Endothelial cell of umbilical vein (primary cell): ENCODE data around the gene ZNF586. TPM values are rescaled to one million over a fixed set of nuclear protein-coding genes. Genes with fewer than 3 reads are reported as not detected.

ENCODE experiments used
- BruUV-seq: library from RNA; stranded (reverse); fragments of 400-500 nt; replicated peaks from 2 replicates; lab custom pipeline; 2021; lab: Mats Ljungman, UMichigan
- CTCF ChIA-PET: fragments of 300-600, 350-600 bp; sonication (Branson Sonifier 250); formaldehyde crosslinking; loops from one replicate; lab custom pipeline; 2021; ENCODE audit warnings: antibody characterized with exemption, inconsistent platforms; lab: Charles Lee
- POLR2A ChIA-PET: fragments of 300-600, 350-600 bp; sonication (Branson Sonifier 250); formaldehyde crosslinking; loops from one replicate; lab custom pipeline; 2021; ENCODE audit warnings: antibody characterized with exemption, inconsistent platforms; lab: Charles Lee
- DNase-seq: peaks from one replicate; pipeline ENCODE4 v3.0.0-alpha.2; 2011; ENCODE audit warnings: low read depth, low spot score
- FAIRE-seq: peaks from 2 replicates; lab custom pipeline; 2011; peaks lifted over from hg19 to GRCh38; lab: Jason Lieb, UNC
- H2AFZ ChIP-seq: 2 replicates; pipeline ENCODE4 v1.6.0; 2012; ENCODE audit warnings: low read depth, low read length, control low read depth, inconsistent platforms
- H3K27ac ChIP-seq: 2 replicates; pipeline ENCODE4 v1.5.1; 2011; ENCODE audit warnings: low read depth, mild to moderate bottlenecking, control low read depth, low read length, moderate library complexity; ENCODE audit not compliant: insufficient read depth
- H3K27me3 ChIP-seq, 2 experiments: 2 replicates each; pipeline versions ENCODE4 v1.6.0 to v1.6.1; 2011; ENCODE audit warnings: low read length in 2 of 2, mixed read lengths in 1 of 2; ENCODE audit not compliant: control insufficient read depth in 2 of 2, insufficient read depth in 2 of 2
- H3K36me3 ChIP-seq, 2 experiments: 2 replicates in 1 of 2; 3 replicates in 1 of 2; pipeline ENCODE4 v1.5.1; 2011; ENCODE audit warnings: low read length in 2 of 2, mild to moderate bottlenecking in 1 of 2, moderate library complexity in 1 of 2; ENCODE audit not compliant: control insufficient read depth in 2 of 2, insufficient read depth in 2 of 2; ENCODE audit errors: extremely low read depth in 1 of 2
- H3K4me1 ChIP-seq: 3 replicates; pipeline ENCODE4 v1.5.1; 2011; ENCODE audit warnings: mild to moderate bottlenecking, low read length; ENCODE audit not compliant: control insufficient read depth, insufficient read depth; ENCODE audit errors: extremely low read depth
- H3K4me2 ChIP-seq: 2 replicates; pipeline ENCODE4 v1.6.1; 2011; ENCODE audit warnings: low read length, control low read depth, mixed read lengths; ENCODE audit not compliant: insufficient read depth
- H3K4me3 ChIP-seq, 3 experiments: fragments of 200-600 bp in 1 of 3; sonication (generic), shearing (Covaris generic) in 1 of 3; replicated peaks in 1 of 3; 2 replicates each; pipeline ENCODE4 v1.5.1; 2011 to 2016; ENCODE audit warnings: control low read depth in 3 of 3, low read length in 3 of 3, mild to moderate bottlenecking in 2 of 3, inconsistent platforms in 1 of 3, low read depth in 1 of 3, moderate library complexity in 1 of 3; ENCODE audit not compliant: insufficient read depth in 1 of 3
- H3K79me2 ChIP-seq: 2 replicates; pipeline ENCODE4 v1.6.0; 2012; ENCODE audit warnings: low read length, inconsistent platforms; ENCODE audit not compliant: control insufficient read depth, insufficient read depth
- H3K9ac ChIP-seq: replicated peaks from 2 replicates; pipeline ENCODE3; 2011; ENCODE audit warnings: low read length, control low read depth; ENCODE audit not compliant: insufficient read depth; ENCODE audit errors: extremely low read depth
- H3K9me1 ChIP-seq: replicated peaks from 3 replicates; pipeline ENCODE4 v1.6.0; 2011; ENCODE audit warnings: mild to moderate bottlenecking, low read length; ENCODE audit not compliant: control insufficient read depth, insufficient read depth; ENCODE audit errors: extremely low read depth
- H3K9me3 ChIP-seq: replicated peaks from 2 replicates; pipeline ENCODE4 v1.5.1; 2012; ENCODE audit warnings: low read length, inconsistent platforms; ENCODE audit not compliant: control insufficient read depth, insufficient read depth
- H4K20me1 ChIP-seq: replicated peaks from 2 replicates; pipeline ENCODE3; 2011; ENCODE audit warnings: mild to moderate bottlenecking, low read length; ENCODE audit not compliant: control insufficient read depth, insufficient read depth; ENCODE audit errors: extremely low read depth
- EZH2 ChIP-seq: IDR thresholded peaks from 2 replicates; pipeline ENCODE4 v1.6.1; 2012; ENCODE audit warnings: borderline replicate concordance, low read depth, mild to moderate bottlenecking, moderate library complexity, low read length, inconsistent platforms; ENCODE audit not compliant: severe bottlenecking
- FOS ChIP-seq: IDR thresholded peaks from 2 replicates; pipeline ENCODE4 v1.6.1; 2011; ENCODE audit warnings: mild to moderate bottlenecking, low read length, moderate library complexity, borderline replicate concordance; ENCODE audit not compliant: insufficient read depth
- GATA2 ChIP-seq: IDR thresholded peaks from 2 replicates; pipeline ENCODE4 v1.7.0; 2011; ENCODE audit warnings: low read depth, mild to moderate bottlenecking, moderate library complexity, mixed read lengths, low read length; ENCODE audit not compliant: insufficient read length, insufficient read depth
- JUN ChIP-seq: IDR thresholded peaks from 2 replicates; pipeline ENCODE4 v1.6.1; 2011; ENCODE audit warnings: borderline replicate concordance, low read depth; ENCODE audit not compliant: insufficient read length, insufficient read depth
- MYC ChIP-seq: IDR thresholded peaks from one replicate; pipeline ENCODE4 v1.6.1; 2011; ENCODE audit warnings: mild to moderate bottlenecking, low read depth, low read length
- POLR2A ChIP-seq: IDR thresholded peaks from 2 replicates; pipeline ENCODE4 v1.6.1; 2012; ENCODE audit warnings: low read depth, mild to moderate bottlenecking, control low read depth, low read length
- POLR2AphosphoS5 ChIP-seq: IDR thresholded peaks from 2 replicates; pipeline ENCODE4 v1.6.1; 2012; ENCODE audit warnings: low read depth, mild to moderate bottlenecking, control low read depth, low read length, moderate library complexity; ENCODE audit not compliant: insufficient read depth
- dilution Hi-C: fragments of 300-500 bp; cut with MboI; formaldehyde crosslinking; loops from one replicate; pipeline ENCODE4 v1.15.0; 2019; ENCODE audit warnings: low sequenced_read_pairs; ENCODE audit not compliant: extremely low pct_ligation_motif_present
- intact Hi-C: fragments of 100-400 bp; cut with micrococcal nuclease; formaldehyde crosslinking; loops from one replicate; pipeline ENCODE4 v1.10.0; 2022
- polyA plus RNA-seq, 4 experiments: library from polyadenylated mRNA; depleted of rRNA in 3 of 4; stranded (reverse) in 3 of 4; unstranded in 1 of 4; fragments of >200 nt; gene quantifications; 2 replicates each; pipeline versions ENCODE4 v1.2.1 to v1.2.3, GENCODE V29; 2011 to 2012; ENCODE audit warnings: missing spikeins in 1 of 4
- total RNA-seq: library from RNA; stranded (reverse); gene quantifications from 2 replicates; pipeline ENCODE4 v1.2.3, GENCODE V29; 2021
- TF ChIP-seq, protein P1 (sequence below), 2 donors: IDR thresholded peaks; 1 replicate in 1 of 2; 2 replicates in 1 of 2; pipeline ENCODE4 v1.5.1; 2011; ENCODE audit warnings: low read length in 2 of 2, mild to moderate bottlenecking in 2 of 2, moderate library complexity in 2 of 2, control low read depth in 1 of 2, inconsistent platforms in 1 of 2, low read depth in 1 of 2; ENCODE audit not compliant: insufficient read depth in 1 of 2; ENCODE audit errors: extremely low read depth in 1 of 2
- TF ChIP-seq, protein P2 (sequence below): IDR thresholded peaks from 2 replicates; pipeline ENCODE4 v1.6.1; 2011; ENCODE audit not compliant: insufficient read depth, insufficient read length

The ZNF586 gene
- total and polyA plus RNA-seq, 2 donors (not counting 3 experiments of a cell fraction or from before 2014, with no cell fraction given): 6.0 to 14.7 TPM

GRCh38 chr19:57748029-57748428 lies 21.4 kb upstream of the ZNF586 start:
- peaks cover 6% of the 10 kb centered on the region for H3K9me3 ChIP-seq
- no peaks in the 10 kb centered on the region for H3K9me1 ChIP-seq
- FAIRE-seq (no peak), DNase-seq (no peak)
- no peak overlapping the region for H3K27ac ChIP-seq
- H3K79me2 ChIP-seq: peaks cover 29% of the 10 kb centered on the region
- ChIA-PET CTCF (no interaction called here), POLR2A (interaction anchor here (0.6 kb wide), 1 partner anchor 18 kb away, joined by 4 read pairs; no protein-coding TSS in a partner anchor)
- H3K4me1 ChIP-seq: peaks cover 3% of the 10 kb centered on the region
- H3K4me2 ChIP-seq: peak overlapping the region; percentile 74
- BruUV-seq: no TSS peak
- no peak overlapping the region for H2AFZ ChIP-seq
- TF ChIP-seq GATA2: no peak
- TF ChIP-seq EZH2: no peak
- no peak for TF ChIP-seq POLR2A
- TF ChIP-seq, protein P1, sequence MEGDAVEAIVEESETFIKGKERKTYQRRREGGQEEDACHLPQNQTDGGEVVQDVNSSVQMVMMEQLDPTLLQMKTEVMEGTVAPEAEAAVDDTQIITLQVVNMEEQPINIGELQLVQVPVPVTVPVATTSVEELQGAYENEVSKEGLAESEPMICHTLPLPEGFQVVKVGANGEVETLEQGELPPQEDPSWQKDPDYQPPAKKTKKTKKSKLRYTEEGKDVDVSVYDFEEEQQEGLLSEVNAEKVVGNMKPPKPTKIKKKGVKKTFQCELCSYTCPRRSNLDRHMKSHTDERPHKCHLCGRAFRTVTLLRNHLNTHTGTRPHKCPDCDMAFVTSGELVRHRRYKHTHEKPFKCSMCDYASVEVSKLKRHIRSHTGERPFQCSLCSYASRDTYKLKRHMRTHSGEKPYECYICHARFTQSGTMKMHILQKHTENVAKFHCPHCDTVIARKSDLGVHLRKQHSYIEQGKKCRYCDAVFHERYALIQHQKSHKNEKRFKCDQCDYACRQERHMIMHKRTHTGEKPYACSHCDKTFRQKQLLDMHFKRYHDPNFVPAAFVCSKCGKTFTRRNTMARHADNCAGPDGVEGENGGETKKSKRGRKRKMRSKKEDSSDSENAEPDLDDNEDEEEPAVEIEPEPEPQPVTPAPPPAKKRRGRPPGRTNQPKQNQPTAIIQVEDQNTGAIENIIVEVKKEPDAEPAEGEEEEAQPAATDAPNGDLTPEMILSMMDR (IDR thresholded peaks at IDR 0.05; ENCODE audit: extremely low read depth in 1 of 2, insufficient read depth in 1 of 2, low read depth in 1 of 2, low read length in 2 of 2): no peak
- TF ChIP-seq JUN: no peak
- no peak for TF ChIP-seq MYC
- TF ChIP-seq FOS: no peak
- no peak for TF ChIP-seq POLR2AphosphoS5
- TF ChIP-seq, protein P2, sequence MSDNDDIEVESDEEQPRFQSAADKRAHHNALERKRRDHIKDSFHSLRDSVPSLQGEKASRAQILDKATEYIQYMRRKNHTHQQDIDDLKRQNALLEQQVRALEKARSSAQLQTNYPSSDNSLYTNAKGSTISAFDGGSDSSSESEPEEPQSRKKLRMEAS: no peak
- peaks cover 9 to 28% of the 10 kb centered on the region in 2 experiments for H3K36me3 ChIP-seq
- no peak overlapping the region for H3K9ac ChIP-seq
- peak overlapping the region in 1 of 3 experiments; percentile 70 for H3K4me3 ChIP-seq
- intact Hi-C loops (no loop called here), dilution Hi-C loops (no loop called here)
- no peaks in the 10 kb centered on the region for H4K20me1 ChIP-seq
- no peaks in the 10 kb centered on the region for H3K27me3 ChIP-seq
